Measurements from ENCODE around the gene CDRT15.

GRCh38 chr17:14198013-14198412 is 38.6 kb downstream of the CDRT15 start:
- TF ChIP-seq CTCF (IDR thresholded peaks at IDR 0.05): no peak
- no peak for TF ChIP-seq POLR2A (IDR thresholded peaks at IDR 0.05)
